ENCODE data around the gene LMCD1.

The LMCD1 gene

GRCh38 chr3:8499181-8499611 lies 2.4 kb upstream of the LMCD1 start:
- H3K4me3 ChIP-seq (ENCODE audit: low read length in 2 of 2), result no peak overlapping the region
- no peak overlapping the region for H2AFZ ChIP-seq (ENCODE audit: low read length)
- no CpG with 5 or more reads among the region's 1 CpG for WGBS, 2 donors (ENCODE audit: extremely low coverage in 2 of 2, insufficient read length in 2 of 2, insufficient replicate concordance in 1 of 2)
- H4K91ac ChIP-seq (ENCODE audit: low read depth, low read length, poor library complexity), result no peak overlapping the region
- peaks cover 0 to 5% of the 10 kb centered on the region in 2 donors for H3K9me3 ChIP-seq (replicated peaks in 1 of 2; ENCODE audit: control insufficient read depth in 2 of 2, insufficient read depth in 1 of 2, low read depth in 1 of 2, low read length in 2 of 2)
- no peak overlapping the region for H2BK12ac ChIP-seq (ENCODE audit: low read length)
- no peak overlapping the region for H2BK15ac ChIP-seq (ENCODE audit: low read length)
- H3K9ac ChIP-seq (ENCODE audit: low read depth, low read length, poor library complexity), result no peak overlapping the region
- H3K14ac ChIP-seq (ENCODE audit: low read length), result no peak overlapping the region
- H3K18ac ChIP-seq (ENCODE audit: low read length), result no peak overlapping the region
- no peak overlapping the region for H2BK5ac ChIP-seq (ENCODE audit: low read length)
- H3K27ac ChIP-seq (replicated peaks; ENCODE audit: low read length), result peak overlapping the region; percentile 86
- H3K79me1 ChIP-seq (ENCODE audit: low read depth, low read length), result no peaks in the 10 kb centered on the region
- DNase-seq (ENCODE audit: low spot score), result peak; percentile 70
- H3K4me1 ChIP-seq (ENCODE audit: control insufficient read depth in 2 of 2, insufficient read depth in 1 of 2, low read depth in 1 of 2, low read length in 2 of 2), result peaks cover 22 to 28% of the 10 kb centered on the region in 2 donors
- no peak overlapping the region for H2AK5ac ChIP-seq (ENCODE audit: low read depth, low read length)
- H3K4ac ChIP-seq (ENCODE audit: low read length), result no peak overlapping the region
- no peak overlapping the region for H4K8ac ChIP-seq (ENCODE audit: low read depth, low read length)
- no peaks in the 10 kb centered on the region for H3K27me3 ChIP-seq (ENCODE audit: control insufficient read depth in 3 of 3, insufficient read depth in 3 of 3, low read depth in 1 of 3, low read length in 3 of 3)
- H2BK120ac ChIP-seq (ENCODE audit: low read depth, low read length), result no peak overlapping the region
- H3K36me3 ChIP-seq (replicated peaks in 1 of 2; ENCODE audit: control insufficient read depth in 2 of 2, insufficient read depth in 2 of 2, low read length in 2 of 2), result no peaks in the 10 kb centered on the region
- no peak overlapping the region for H3K23ac ChIP-seq (ENCODE audit: low read depth, low read length, poor library complexity)
- no peak overlapping the region for H3K4me2 ChIP-seq (ENCODE audit: insufficient read depth, low read length, poor library complexity, severe bottlenecking)

DNA sequence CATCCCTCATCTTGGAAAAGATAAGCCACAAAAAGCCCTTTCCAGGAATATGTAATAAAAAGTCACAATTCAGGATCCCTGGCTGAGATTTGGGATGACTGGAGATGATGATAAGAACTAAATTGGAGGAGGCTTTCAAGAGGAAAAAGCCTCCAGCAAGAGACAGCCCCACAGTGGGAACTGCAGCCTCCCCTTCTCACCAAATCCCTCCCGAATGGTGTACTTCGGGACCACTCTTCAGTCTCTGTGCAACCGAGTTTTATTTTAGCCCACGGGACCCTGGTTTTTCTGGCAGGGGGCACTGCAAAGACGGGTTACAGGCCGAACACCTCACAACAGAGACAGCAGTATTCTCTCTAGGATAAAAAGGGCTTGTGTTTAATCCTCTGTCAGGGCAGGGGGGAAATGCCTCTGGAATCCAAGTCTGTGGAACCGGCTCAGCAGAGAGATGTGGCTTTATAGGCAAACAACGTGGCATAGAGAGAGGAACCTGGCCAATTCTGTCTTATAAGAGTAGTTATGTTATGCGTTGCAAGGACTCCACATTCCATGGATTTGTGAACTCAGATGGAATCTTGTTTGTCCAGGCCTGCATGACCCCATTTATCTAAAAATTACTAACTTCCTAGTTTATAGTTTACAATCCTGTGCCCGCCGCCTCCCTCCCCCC lies 1.2 kb upstream of the LMCD1 start:
- no peak overlapping the region for H3K4me2 ChIP-seq (ENCODE audit: insufficient read depth, low read length, poor library complexity, severe bottlenecking)
- no peak overlapping the region for H2BK12ac ChIP-seq (ENCODE audit: low read length)
- H2AFZ ChIP-seq (ENCODE audit: low read length), result no peak overlapping the region
- H3K4ac ChIP-seq (ENCODE audit: low read length), result no peak overlapping the region
- peaks cover 16 to 23% of the 10 kb centered on the region in 2 donors for H3K4me1 ChIP-seq (ENCODE audit: control insufficient read depth in 2 of 2, insufficient read depth in 1 of 2, low read depth in 1 of 2, low read length in 2 of 2)
- no peaks in the 10 kb centered on the region for H3K27me3 ChIP-seq (ENCODE audit: control insufficient read depth in 3 of 3, insufficient read depth in 3 of 3, low read depth in 1 of 3, low read length in 3 of 3)
- H3K79me1 ChIP-seq (ENCODE audit: low read depth, low read length), result no peaks in the 10 kb centered on the region
- no peak overlapping the region for H2BK15ac ChIP-seq (ENCODE audit: low read length)
- peak overlapping the region; percentile 74 for H3K27ac ChIP-seq (replicated peaks; ENCODE audit: low read length)
- no CpG with 5 or more reads among the region's 11 CpGs for WGBS, 2 donors (ENCODE audit: extremely low coverage in 2 of 2, insufficient read length in 2 of 2, insufficient replicate concordance in 1 of 2)
- no peaks in the 10 kb centered on the region for H3K36me3 ChIP-seq (replicated peaks in 1 of 2; ENCODE audit: control insufficient read depth in 2 of 2, insufficient read depth in 2 of 2, low read length in 2 of 2)
- H3K4me3 ChIP-seq (ENCODE audit: low read length in 2 of 2), result no peak overlapping the region
- no peak overlapping the region for H2BK5ac ChIP-seq (ENCODE audit: low read length)
- H4K91ac ChIP-seq (ENCODE audit: low read depth, low read length, poor library complexity), result no peak overlapping the region
- no peak overlapping the region for H2AK5ac ChIP-seq (ENCODE audit: low read depth, low read length)
- no peak for DNase-seq (ENCODE audit: low spot score)
- H3K9ac ChIP-seq (ENCODE audit: low read depth, low read length, poor library complexity), result no peak overlapping the region
- H3K23ac ChIP-seq (ENCODE audit: low read depth, low read length, poor library complexity), result no peak overlapping the region
- H3K18ac ChIP-seq (ENCODE audit: low read length), result peak overlapping the region; percentile 24
- H2BK120ac ChIP-seq (ENCODE audit: low read depth, low read length), result no peak overlapping the region
- H4K8ac ChIP-seq (ENCODE audit: low read depth, low read length), result no peak overlapping the region
- H3K14ac ChIP-seq (ENCODE audit: low read length), result no peak overlapping the region
- H3K9me3 ChIP-seq (replicated peaks in 1 of 2; ENCODE audit: control insufficient read depth in 2 of 2, insufficient read depth in 1 of 2, low read depth in 1 of 2, low read length in 2 of 2), result peaks cover 0 to 5% of the 10 kb centered on the region in 2 donors

DNA sequence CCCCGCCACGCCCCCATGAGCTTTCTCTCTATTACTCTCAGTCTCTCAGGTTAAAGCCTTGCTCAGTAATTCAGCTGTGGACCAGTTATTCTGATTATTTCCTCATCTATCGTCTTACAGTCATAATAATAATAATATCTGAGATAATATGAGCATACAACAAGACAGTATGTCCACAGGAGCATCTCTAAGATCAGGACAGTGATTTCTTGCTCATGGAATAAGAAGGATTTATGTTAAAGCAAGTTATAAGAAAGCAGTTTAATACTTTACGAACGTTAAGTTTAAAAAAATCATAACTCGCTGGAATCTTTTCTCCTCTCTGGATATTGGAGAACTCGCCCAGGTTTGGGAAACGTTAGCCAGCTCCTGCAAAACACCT lies 643 bp upstream of the LMCD1 start:
- Histone ChIP-seq H4K8ac (ENCODE audit: low read depth, low read length) (no peak overlapping the region), H3K27ac (replicated peaks; ENCODE audit: low read length) (peak overlapping the region; percentile 72), H3K27me3 (ENCODE audit: control insufficient read depth in 3 of 3, insufficient read depth in 3 of 3, low read depth in 1 of 3, low read length in 3 of 3) (no peaks in the 10 kb centered on the region), H3K4ac (ENCODE audit: low read length) (no peak overlapping the region), H3K36me3 (replicated peaks in 1 of 2; ENCODE audit: control insufficient read depth in 2 of 2, insufficient read depth in 2 of 2, low read length in 2 of 2) (no peaks in the 10 kb centered on the region), H3K9me3 (replicated peaks in 1 of 2; ENCODE audit: control insufficient read depth in 2 of 2, insufficient read depth in 1 of 2, low read depth in 1 of 2, low read length in 2 of 2) (peaks cover 0 to 5% of the 10 kb centered on the region in 2 donors), H2AK5ac (ENCODE audit: low read depth, low read length) (no peak overlapping the region), H3K9ac (ENCODE audit: low read depth, low read length, poor library complexity) (no peak overlapping the region), H4K91ac (ENCODE audit: low read depth, low read length, poor library complexity) (no peak overlapping the region), H3K18ac (ENCODE audit: low read length) (peak overlapping the region; percentile 53), H2AFZ (ENCODE audit: low read length) (peak overlapping the region; percentile 89), H3K4me1 (ENCODE audit: control insufficient read depth in 2 of 2, insufficient read depth in 1 of 2, low read depth in 1 of 2, low read length in 2 of 2) (peaks cover 17 to 23% of the 10 kb centered on the region in 2 donors), H2BK120ac (ENCODE audit: low read depth, low read length) (no peak overlapping the region), H2BK5ac (ENCODE audit: low read length) (no peak overlapping the region), H3K4me3 (ENCODE audit: low read length in 2 of 2) (peak overlapping the region; percentile 41 to 61), H3K4me2 (ENCODE audit: insufficient read depth, low read length, poor library complexity, severe bottlenecking) (peak overlapping the region; percentile 58), H3K23ac (ENCODE audit: low read depth, low read length, poor library complexity) (no peak overlapping the region), H3K79me1 (ENCODE audit: low read depth, low read length) (no peaks in the 10 kb centered on the region), H3K14ac (ENCODE audit: low read length) (no peak overlapping the region), H2BK15ac (ENCODE audit: low read length) (no peak overlapping the region), H2BK12ac (ENCODE audit: low read length) (no peak overlapping the region)
- WGBS, 2 donors (ENCODE audit: extremely low coverage in 2 of 2, insufficient read length in 2 of 2, insufficient replicate concordance in 1 of 2), result no CpG with 5 or more reads among the region's 8 CpGs
- no peak for DNase-seq (ENCODE audit: low spot score)

DNA sequence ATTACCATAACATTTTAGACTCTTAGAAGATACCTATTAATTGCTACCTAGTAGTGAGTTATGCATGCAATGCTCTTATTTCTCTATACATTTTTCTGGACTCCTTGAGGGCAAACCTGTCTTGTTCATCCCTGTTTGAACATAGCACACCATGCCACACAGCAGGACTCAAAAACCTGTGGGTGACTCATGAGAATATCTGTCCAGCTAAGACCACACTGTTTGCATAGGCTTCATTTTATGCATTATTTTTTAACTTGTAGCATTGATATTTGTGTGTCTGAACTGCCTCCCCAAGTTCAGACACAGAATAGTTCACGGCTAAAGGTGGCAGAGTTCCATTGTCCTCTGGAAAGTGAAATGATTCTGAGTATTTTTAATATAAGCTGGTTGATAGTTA lies 1.8 kb downstream of the LMCD1 start:
- DNase-seq (ENCODE audit: low spot score), result no peak
- H4K91ac ChIP-seq (ENCODE audit: low read depth, low read length, poor library complexity), result no peak overlapping the region
- H3K79me1 ChIP-seq (ENCODE audit: low read depth, low read length), result no peaks in the 10 kb centered on the region
- H3K9me3 ChIP-seq (replicated peaks in 1 of 2; ENCODE audit: control insufficient read depth in 2 of 2, insufficient read depth in 1 of 2, low read depth in 1 of 2, low read length in 2 of 2), result no peaks in the 10 kb centered on the region
- no peaks in the 10 kb centered on the region for H3K36me3 ChIP-seq (replicated peaks in 1 of 2; ENCODE audit: control insufficient read depth in 2 of 2, insufficient read depth in 2 of 2, low read length in 2 of 2)
- H2AFZ ChIP-seq (ENCODE audit: low read length), result no peak overlapping the region
- no peak overlapping the region for H3K27ac ChIP-seq (replicated peaks; ENCODE audit: low read length)
- H2BK120ac ChIP-seq (ENCODE audit: low read depth, low read length), result no peak overlapping the region
- H3K27me3 ChIP-seq (ENCODE audit: control insufficient read depth in 3 of 3, insufficient read depth in 3 of 3, low read depth in 1 of 3, low read length in 3 of 3), result no peaks in the 10 kb centered on the region
- no peak overlapping the region for H2BK15ac ChIP-seq (ENCODE audit: low read length)
- no CpG with 5 or more reads among the region's 1 CpG for WGBS, 2 donors (ENCODE audit: extremely low coverage in 2 of 2, insufficient read length in 2 of 2, insufficient replicate concordance in 1 of 2)
- no peak overlapping the region for H2AK5ac ChIP-seq (ENCODE audit: low read depth, low read length)
- no peak overlapping the region for H4K8ac ChIP-seq (ENCODE audit: low read depth, low read length)
- no peak overlapping the region for H3K4ac ChIP-seq (ENCODE audit: low read length)
- H3K9ac ChIP-seq (ENCODE audit: low read depth, low read length, poor library complexity), result no peak overlapping the region
- H3K4me1 ChIP-seq (ENCODE audit: control insufficient read depth in 2 of 2, insufficient read depth in 1 of 2, low read depth in 1 of 2, low read length in 2 of 2), result peaks cover 18 to 23% of the 10 kb centered on the region in 2 donors
- no peak overlapping the region for H3K18ac ChIP-seq (ENCODE audit: low read length)
- no peak overlapping the region for H2BK12ac ChIP-seq (ENCODE audit: low read length)
- H2BK5ac ChIP-seq (ENCODE audit: low read length), result no peak overlapping the region
- H3K4me2 ChIP-seq (ENCODE audit: insufficient read depth, low read length, poor library complexity, severe bottlenecking), result no peak overlapping the region
- no peak overlapping the region for H3K14ac ChIP-seq (ENCODE audit: low read length)
- H3K23ac ChIP-seq (ENCODE audit: low read depth, low read length, poor library complexity), result no peak overlapping the region
- H3K4me3 ChIP-seq (ENCODE audit: low read length in 2 of 2), result no peak overlapping the region

Measured in neuronal stem cell (in vitro differentiated cells).